GM19455 (cell line): Measurements from ENCODE around the gene CCL7.

ENCODE experiments used
- ATAC-seq: cut with Tn5 transposase; IDR thresholded peaks from one replicate; pipeline ENCODE4 v1.9.1; 2021; ENCODE audit not compliant: unreplicated experiment

The CCL7 gene

GRCh38 chr17:34246446-34246845 lies 23.6 kb upstream of the CCL7 start:
- ATAC-seq, result no peak

GRCh38 chr17:34246881-34247280 lies 23.1 kb upstream of the CCL7 start:
- ATAC-seq, result no peak

GRCh38 chr17:34248511-34249024 lies 21.5 kb upstream of the CCL7 start:
- ATAC-seq, result no peak

GRCh38 chr17:34249061-34249460 lies 21.0 kb upstream of the CCL7 start:
- ATAC-seq, result no peak

- no peak for ATAC-seq
Measured at GRCh38 chr17:34249478-34249877, 20.5 kb upstream of the CCL7 start.

- ATAC-seq, result no peak
Measured at GRCh38 chr17:34251186-34251585, 18.8 kb upstream of the CCL7 start.

GRCh38 chr17:34252095-34252443 lies 18.0 kb upstream of the CCL7 start:
- ATAC-seq, result no peak

- no peak for ATAC-seq
Measured at GRCh38 chr17:34252444-34253138, 17.4 kb upstream of the CCL7 start.

GRCh38 chr17:34253139-34253525 lies 16.9 kb upstream of the CCL7 start:
- ATAC-seq, result no peak

- ATAC-seq, result no peak
Measured at GRCh38 chr17:34254146-34254545, 15.9 kb upstream of the CCL7 start.

- no peak for ATAC-seq
Measured at GRCh38 chr17:34254651-34255380, 15.2 kb upstream of the CCL7 start, which contains the start of gene CCL2. CCL2 (plus strand) TSS chr17:34255285; CDS start chr17:34255350, 65 bp downstream.

- no peak for ATAC-seq
Measured at GRCh38 chr17:34255381-34255732, 14.7 kb upstream of the CCL7 start.

- no peak for ATAC-seq
Measured at GRCh38 chr17:34255841-34256240, 14.2 kb upstream of the CCL7 start.

- ATAC-seq, result no peak
Measured at GRCh38 chr17:34257299-34257985, 12.6 kb upstream of the CCL7 start.

GRCh38 chr17:34257986-34258326 lies 12.1 kb upstream of the CCL7 start:
- ATAC-seq, result no peak

- ATAC-seq, result no peak
Measured at GRCh38 chr17:34259146-34259545, 10.9 kb upstream of the CCL7 start.

GRCh38 chr17:34260861-34261260 lies 9.2 kb upstream of the CCL7 start:
- no peak for ATAC-seq

- no peak for ATAC-seq
Measured at GRCh38 chr17:34261568-34262337, 8.3 kb upstream of the CCL7 start.

- ATAC-seq, result no peak
Measured at GRCh38 chr17:34265711-34266110, 4.3 kb upstream of the CCL7 start.

- ATAC-seq, result no peak
Measured at GRCh38 chr17:34275881-34276280, 5.9 kb downstream of the CCL7 start.

GRCh38 chr17:34276826-34277225 lies 6.8 kb downstream of the CCL7 start:
- ATAC-seq, result no peak
